GM15510 (cell line): ENCODE results near the gene TTC34.

Experiments used
- POLR2A ChIP-seq: IDR thresholded peaks from 3 replicates; pipeline ENCODE4 v1.6.1; 2011; ENCODE audit warnings: borderline replicate concordance; ENCODE audit not compliant: insufficient read length; ENCODE audit errors: extremely low read depth

TTC34 gene

DNA sequence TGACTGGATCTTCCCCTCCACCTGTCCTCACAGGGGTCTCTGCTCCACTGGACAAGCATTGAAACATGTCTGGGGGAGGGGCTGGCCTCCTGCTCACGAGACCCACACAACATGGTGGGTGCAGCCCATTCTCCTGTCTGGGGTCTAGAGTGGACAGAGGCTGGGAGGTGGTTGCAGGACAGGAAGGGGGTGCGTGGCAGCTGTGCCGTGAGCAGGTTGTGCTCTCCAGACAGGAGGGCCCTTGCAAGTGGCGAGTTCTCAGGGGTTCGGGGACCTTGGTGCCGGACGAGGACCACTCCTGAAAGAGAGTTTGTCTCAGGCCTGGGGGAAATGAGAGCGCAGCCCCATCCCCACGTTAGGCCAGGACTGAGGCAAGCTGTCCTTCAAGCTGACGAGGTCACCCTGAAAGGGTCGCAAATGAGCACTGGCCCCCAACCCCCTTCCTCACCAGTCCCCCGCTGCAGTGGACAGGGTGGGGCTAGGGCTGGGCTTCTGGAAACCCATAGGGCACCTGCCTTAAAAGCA, 21.2 kb upstream of the TTC34 start:
- TF ChIP-seq POLR2A: no peak

DNA sequence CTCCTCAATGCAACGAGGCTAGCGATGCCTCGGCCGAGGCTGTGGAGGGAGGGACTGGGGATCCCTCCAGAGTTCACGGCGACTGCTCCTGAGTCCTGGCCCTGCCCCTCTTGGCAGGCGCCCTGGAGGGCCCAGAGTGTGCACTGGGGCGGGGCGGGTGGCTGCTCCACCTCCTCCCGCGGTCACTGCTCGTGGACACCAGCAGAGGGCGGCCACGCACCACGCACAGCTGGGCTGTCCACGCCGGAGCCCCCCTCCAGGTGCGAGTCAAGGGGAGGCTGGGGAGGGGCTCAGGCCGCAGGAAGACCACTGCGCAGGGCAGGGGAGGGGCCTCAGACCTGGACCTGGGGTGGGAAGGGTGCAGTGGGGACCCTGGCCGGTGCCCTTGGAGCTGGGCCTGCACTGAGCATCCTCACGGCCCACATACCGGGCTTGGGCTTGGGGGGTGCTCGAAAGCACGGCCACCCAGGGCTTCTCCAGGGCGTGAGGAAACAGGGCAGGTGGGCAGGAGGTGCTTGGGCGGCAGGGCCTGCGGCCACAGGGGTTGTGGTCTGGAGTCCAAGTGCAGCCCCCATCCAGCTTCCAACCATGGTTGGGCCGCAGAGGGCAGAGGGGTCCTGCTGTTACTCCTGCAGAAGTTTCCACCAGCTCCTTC, 20.6 kb upstream of the TTC34 start:
- no peak for TF ChIP-seq POLR2A

DNA sequence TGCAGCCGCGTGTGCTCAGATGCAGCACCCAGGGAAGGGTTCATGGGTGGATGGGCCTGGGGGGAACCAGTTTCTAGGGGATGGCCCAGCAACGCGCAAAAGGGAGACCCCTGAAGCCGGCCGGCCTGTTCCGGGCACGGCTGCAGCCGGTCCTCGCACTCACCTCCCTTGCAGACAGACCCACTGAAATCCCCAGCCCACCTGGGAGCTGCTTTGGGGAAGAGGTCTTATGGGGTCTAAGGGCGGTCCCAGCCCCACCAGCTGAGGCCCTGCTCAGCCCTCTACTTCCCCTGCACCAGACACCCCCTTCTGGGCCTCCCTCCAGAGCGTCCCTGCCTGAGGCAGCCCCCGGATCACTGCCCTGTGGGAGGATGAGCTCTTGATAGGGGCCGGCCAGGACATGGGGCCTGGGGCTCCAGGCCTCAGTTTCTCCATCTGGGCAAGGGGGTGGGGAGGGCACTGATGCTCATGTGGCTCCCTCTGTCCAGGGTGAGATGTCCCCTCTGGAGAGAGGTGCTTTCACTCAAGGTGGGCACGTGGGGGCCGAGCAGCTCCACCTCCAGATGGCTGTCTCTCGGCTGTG, 20.0 kb upstream of the TTC34 start:
- no peak for TF ChIP-seq POLR2A

DNA sequence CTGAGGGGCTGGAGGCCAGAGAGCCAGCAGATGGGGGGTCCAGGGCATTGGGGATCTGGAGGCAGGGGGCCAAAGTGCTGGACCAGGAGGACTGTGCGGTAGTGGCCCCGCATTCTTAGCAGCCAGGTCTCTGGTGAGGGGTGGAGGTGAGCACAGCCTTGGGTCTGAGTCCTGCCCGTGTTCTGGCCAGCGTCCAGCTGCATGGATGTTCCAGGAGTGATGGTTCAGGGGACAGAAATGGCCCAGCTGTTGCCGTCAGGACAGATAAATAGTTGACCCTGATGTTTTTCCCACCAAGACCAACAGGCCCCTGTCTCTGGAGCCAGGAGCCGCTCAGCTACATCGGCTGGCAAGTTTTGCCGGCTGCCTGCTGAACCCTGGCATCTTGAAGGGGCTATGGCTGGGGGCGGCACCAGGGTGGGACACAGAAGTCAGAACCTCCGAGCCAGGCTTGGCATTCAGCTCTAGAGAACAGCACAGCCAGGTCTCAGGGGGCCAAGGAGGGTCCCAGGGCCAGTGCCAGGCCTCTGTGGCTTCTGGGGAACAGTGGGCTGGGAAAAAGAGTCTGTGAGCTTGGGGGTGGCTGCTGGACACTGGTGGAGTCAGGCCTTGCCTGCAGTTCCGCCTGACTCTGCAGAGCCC, 19.4 kb upstream of the TTC34 start:
- TF ChIP-seq POLR2A: no peak

DNA sequence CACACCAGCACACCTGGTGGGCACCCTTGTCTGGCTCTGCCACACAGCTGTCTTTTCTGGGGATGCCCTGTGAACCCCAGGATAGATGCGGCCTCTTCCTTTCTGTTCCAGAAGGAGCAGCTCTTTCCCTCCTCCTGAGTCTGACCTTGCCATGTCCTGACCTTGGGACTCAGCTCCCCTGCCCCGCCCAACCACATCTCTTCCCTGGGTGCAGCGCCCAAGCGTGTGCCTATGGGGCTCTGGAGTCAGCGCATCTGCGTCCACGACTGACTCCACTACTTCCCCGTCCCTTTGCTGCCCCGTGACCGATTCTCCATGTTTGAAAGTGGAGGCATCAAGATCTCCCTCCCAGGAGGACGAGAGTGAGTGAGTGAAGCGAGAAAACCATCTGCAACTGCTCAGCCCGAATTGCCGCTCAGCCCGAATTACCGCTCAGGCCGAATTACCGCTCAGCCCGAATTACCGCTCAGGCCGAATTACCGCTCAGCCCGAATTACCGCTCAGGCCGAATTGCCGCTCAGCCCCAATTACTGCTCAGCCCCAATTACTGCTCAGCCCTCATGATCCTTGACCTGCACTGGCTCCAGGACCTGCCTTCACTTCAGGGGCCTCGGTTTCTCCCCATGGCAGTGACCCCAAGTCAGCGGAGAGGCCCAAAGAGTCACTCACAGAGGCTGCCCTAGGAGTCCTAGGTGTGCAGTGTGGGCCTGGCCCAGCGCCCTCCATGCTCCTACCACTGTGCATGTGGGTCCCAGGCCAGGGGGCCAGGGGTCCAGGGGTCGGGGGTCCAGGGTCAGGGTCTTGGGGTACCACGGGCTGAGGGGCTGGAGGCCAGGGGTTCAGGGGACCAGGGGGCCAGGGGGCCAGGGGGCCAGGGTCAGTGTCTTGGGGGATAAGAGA, 18.6 kb upstream of the TTC34 start:
- no peak for TF ChIP-seq POLR2A

DNA sequence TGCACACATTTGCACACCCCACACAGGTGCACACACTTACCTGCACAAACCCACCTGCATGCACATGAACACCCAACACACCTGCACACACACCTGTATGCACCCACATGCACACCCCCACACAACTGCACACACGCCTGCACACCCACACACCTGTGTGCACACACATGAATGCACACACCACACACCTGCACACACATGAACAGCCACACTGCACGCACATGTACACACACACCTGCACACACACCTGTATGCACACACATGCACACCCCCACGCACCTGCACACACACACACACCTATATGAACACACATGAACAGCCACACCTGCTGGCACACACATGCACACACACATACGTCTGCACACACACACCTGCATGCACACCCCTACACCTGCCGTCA, 17.9 kb upstream of the TTC34 start:
- TF ChIP-seq POLR2A: no peak

DNA sequence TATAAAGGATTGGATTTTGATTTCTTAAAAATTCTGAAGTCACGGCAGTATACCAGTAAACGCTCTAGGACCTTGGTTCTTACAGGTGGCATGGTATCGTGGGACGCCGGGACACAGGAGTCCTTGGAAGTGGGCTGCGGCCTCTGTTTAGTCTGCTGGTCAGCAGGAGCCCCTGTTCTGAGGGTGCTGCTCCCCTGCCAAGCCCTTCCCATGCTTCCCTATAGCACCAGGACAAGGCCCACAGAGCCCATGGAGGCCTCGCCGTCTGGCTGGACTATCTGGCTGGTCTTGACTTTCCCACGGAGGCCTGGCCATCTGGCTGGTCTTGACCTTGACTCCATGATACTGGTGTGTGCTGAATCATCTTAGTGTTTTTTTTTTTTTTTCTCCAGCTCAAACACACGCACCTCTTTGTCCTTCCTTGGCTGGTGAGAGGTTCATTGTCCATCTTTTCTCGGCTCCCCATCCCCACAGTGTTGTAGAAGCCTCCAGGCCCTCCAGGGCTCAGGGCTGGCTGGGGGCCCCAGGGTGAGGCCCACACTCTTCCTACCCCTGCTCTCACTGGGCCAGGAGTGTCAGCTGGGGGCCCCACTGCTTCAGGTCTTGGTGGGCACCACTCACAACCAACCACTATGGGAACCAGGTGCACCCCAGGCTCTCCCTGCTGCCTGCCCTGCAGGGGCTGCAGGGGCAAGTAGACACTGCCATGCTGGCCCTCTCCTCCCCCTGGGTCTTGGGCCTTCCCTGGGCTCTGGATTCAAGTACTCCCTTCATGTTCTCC, 16.5 kb upstream of the TTC34 start:
- TF ChIP-seq POLR2A: no peak

DNA sequence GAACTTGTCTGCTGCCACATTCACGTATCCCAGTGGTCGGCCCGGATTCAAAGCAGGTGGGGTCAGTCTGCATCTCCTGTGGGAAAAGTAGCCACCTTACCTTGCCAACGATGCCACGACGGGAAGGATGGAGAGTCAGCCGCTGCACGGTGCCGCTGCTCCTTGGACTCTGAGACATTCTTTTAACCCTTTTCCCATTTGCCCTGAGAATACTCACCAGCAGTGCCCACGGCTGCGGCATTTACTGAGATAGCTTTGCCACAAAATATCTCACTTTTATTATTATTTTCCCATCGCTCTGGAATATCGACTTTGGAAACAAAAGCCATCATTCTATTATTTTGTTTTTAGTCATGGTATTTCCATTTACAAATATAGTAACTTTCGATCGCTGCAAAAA, 15.3 kb upstream of the TTC34 start:
- TF ChIP-seq POLR2A: no peak

DNA sequence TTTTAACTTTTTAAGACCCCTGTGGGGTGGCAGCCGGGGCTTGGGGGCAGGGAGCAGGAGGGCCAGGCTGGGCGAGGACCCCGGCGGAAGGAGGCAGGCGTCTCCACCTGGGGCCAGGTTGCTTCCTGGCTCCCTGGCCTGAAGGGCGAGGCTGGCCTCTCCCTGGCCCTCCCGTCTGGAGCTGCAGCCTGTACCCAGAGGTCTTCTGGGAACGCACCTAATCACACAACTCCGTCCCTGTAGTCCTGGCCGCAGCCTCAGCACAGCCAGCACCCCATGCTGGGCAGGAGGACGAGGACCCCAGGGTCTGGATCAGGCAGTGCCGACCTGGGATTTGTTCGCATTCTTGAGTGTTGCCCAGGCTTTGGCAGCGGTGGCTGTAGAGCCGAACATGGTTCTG, 14.1 kb upstream of the TTC34 start:
- no peak for TF ChIP-seq POLR2A

DNA sequence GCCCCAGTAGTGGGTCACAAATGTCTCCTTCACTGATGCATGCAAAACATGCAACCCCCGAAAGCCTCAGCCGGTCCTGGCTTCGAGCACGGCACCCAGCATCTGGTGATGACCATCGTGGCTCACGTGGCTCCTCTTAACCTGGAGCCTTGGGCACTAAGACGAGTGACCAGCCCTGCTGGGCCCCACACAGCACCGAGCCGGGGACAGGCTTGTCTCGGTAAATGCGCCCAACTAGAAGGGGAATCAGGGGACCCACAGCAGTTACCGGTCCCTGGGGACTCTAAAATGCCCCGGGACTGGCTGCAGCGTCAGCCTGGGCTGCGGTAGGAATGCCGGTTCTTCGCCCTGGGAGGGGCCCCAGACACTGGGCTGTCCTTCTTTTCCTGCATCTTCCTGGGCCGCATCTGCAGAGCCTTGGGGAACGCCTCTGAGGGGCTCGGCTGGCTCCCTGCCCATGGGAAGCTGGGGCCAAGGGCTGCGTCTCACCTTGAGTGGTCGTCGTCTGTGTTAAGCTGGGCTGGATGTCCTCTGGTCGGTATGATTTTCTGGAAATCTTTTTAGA, 13.1 kb upstream of the TTC34 start:
- TF ChIP-seq POLR2A: no peak

DNA sequence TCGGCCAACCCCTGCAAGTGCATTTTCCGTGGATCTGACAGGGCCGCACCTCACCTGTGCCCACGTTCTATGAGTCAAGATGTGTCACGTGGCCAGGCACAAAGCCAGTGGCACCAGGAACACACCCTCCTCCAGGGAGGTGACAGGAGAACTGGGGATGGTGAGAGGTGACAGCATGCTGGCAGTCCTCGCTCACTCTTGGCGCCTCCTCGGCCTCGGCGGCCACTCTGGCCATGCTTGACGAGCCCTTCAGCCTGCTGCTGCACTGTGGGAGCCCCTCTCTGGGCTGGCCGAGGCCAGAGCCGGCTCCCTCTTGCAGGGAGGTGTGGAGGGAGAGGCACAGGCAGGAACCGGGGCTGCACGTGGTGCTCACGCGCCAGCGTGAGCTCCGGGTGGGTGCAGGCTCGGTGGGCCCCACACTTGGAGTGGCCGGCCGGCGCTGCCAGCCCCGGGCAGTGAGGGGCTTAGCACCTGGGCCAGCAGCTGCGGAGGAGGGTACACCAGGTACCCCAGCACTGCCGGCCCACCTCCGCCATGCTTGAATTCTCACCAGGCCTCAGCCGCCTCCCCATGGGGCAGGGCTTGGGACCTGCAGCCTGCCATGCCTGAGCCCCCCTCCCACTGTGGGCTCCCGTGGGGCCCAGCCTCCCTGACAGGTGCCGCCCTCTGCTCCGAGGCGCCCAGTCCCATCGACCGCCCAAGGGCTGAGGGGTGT, 11.6 kb upstream of the TTC34 start:
- no peak for TF ChIP-seq POLR2A

DNA sequence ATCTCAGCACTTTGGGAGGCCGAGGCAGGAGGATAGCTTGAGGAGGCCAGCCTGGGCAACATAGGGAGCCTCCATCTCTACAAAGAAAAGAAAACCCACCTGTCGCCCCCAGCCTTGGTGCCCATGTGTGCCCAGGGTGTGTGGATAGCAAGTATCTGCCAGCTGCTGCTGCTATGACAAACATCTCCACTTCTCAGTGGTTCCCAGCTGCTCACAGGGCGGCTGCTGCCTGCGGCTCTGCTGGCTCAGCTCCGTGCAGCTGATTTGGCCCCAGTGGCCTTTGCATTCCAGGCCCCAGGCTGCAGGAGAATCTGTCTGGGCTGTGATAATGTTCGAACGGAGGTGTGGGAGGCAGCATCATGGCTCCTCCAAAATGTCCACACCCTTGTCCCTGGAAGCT, 10.6 kb upstream of the TTC34 start:
- TF ChIP-seq POLR2A: no peak

DNA sequence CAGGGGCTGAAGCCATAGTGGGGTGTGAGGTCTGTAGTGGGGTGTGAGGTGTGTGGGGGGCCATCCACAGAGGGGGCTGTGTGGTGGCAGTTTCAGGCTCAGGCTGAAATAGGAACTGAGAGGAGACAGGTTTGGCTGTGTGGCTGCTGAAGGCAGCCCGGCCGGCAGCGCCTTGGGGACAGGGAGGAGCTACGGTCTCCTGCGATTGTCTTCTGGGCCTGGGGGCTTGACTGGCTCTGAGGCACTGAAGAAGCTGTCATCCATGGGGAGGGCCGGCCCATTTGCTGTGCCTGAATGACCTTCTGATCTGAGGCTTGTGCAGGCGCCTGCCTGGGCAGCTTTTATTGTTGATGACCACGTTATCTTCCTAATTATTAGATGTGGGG, 10.0 kb upstream of the TTC34 start:
- no peak for TF ChIP-seq POLR2A
